Bronchial epithelial cell (primary cell): ENCODE results near the gene BTRC. TPM values are rescaled to one million over a fixed set of nuclear protein-coding genes. Genes with fewer than 3 reads are reported as not detected.
"Not testable (repeated sequence)": the region's sequence is repeated elsewhere in the genome, so short reads cannot be mapped to it uniquely, and the experiment has no call there.

ENCODE experiments used
- DNase-seq: peaks from one replicate; pipeline ENCODE4 v3.0.0-alpha.2; 2010; ENCODE audit warnings: low read depth
- FAIRE-seq: peaks from 2 replicates; lab custom pipeline; 2011; peaks lifted over from hg19 to GRCh38; lab: Jason Lieb, UNC
- H3K27me3 ChIP-seq: 2 replicates; pipeline ENCODE4 v1.5.1; 2011; ENCODE audit warnings: low read length; ENCODE audit not compliant: control insufficient read depth, insufficient read depth
- H3K36me3 ChIP-seq: 2 replicates; pipeline ENCODE4 v1.5.1; 2011; ENCODE audit warnings: low read length; ENCODE audit not compliant: control insufficient read depth, insufficient read depth
- H3K4me3 ChIP-seq: 2 replicates; pipeline ENCODE4 v1.5.1; 2011; ENCODE audit warnings: mild to moderate bottlenecking, low read depth, low read length, control low read depth
- CTCF ChIP-seq: IDR thresholded peaks from 2 replicates; pipeline ENCODE4 v1.5.1; 2011; ENCODE audit warnings: mild to moderate bottlenecking, moderate library complexity, low read length, control low read depth, inconsistent platforms; ENCODE audit not compliant: insufficient read depth, severe bottlenecking
- total RNA-seq: library from RNA; depleted of rRNA; stranded (reverse); fragments of >200 nt; gene quantifications from 2 replicates; pipeline ENCODE4 v1.2.1, GENCODE V29; 2014

BTRC gene
- total RNA-seq, 1 donor from 2014 or later, result 6.8 TPM

DNA sequence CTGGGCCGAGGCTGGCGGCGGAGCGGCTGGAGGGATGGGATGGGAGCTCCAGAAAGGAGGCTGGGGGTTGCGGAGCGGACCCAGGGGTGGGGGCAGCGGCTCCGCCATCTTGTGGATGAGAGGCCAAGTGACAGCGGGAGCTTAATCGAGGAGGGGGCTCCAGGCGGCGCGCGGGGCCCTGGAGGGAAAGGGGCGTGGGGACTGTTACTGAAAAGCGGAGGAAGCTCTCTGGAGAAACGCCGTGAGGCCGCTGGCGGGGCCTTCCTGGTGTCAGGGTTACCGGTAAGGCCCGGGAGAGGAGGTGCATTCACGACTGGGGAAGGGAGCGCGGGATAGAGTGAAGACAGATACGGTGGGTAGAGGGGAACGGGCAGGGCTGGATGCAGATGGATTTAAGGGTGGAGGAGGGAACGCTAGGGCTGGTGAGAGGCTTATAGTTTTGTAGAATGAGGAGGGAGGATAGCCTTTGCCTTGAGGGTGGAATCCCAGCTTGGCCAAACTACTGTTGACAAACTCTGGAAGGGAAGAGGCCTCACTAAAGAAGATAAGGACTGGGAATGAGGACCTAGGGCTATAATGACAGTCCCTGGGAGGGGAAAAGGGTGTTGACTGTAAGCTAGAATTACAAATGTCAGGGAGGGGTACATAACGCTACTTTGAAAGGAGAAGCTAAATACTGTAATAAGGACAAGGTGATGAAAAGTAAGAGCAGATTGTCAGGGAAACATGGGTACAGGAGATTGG, 535 bp downstream of the BTRC start:
- FAIRE-seq (no peak), DNase-seq (peak; percentile 30)
- no peak for TF ChIP-seq CTCF
- H3K4me3 ChIP-seq, result peak overlapping the region; percentile 70
- H3K36me3 ChIP-seq, result no peaks in the 10 kb centered on the region
- H3K27me3 ChIP-seq, result no peaks in the 10 kb centered on the region

DNA sequence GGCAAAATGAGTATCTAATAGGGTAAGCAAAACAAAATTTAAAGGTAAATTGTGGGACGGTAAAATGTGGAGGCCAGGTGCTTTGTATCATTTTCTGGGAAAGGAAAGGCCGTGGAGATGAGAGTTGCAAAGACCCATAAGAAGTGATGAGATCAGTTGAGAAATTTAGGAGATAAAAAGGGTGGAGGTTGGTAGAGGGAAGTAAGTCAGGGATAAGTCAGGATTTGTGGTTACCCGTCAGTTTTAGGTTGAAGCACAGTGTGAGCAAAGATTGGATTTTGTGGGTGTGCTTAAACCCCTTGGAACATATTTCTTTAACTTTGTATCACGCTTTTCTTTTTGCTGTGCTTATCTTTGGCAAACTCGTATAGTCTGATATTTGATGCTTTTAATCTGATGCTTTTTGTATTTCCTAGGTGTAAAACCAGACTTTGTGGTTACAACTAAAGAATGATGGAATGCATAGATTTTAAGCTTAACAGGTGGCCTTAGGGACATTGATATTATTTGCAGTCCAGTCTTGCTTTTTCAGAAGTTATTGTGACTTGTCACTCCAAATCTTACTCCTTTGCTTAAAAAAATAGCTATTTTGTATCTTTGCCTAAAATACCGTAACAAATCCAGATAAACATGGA, 1.2 kb downstream of the BTRC start:
- H3K36me3 ChIP-seq, result no peaks in the 10 kb centered on the region
- peak overlapping the region; percentile 70 for H3K4me3 ChIP-seq
- no peaks in the 10 kb centered on the region for H3K27me3 ChIP-seq
- FAIRE-seq (no peak), DNase-seq (no peak)
- no peak for TF ChIP-seq CTCF

DNA sequence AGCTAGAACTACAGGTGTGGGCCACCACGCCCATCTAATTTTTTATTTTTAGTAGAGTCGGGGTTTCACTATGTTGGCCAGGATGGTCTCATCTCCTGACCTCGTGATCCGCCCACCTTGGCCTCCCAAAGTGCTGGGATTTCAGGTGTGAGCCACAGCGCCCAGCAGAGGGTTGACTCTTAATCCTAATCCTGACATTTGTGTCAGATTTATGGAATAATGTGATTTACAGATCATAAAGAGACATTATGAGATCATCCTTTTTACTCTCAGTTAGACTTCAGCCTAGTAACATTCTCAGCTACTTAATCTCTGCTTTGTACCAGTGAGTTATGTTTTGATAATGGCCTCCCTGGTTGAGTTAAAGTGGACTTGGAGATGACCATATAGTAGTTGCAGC, 2.2 kb downstream of the BTRC start:
- FAIRE-seq, result no peak
- no peaks in the 10 kb centered on the region for H3K36me3 ChIP-seq
- H3K27me3 ChIP-seq, result no peaks in the 10 kb centered on the region
- no peak for TF ChIP-seq CTCF
- H3K4me3 ChIP-seq, result no peak overlapping the region
- DNase-seq, result no peak

DNA sequence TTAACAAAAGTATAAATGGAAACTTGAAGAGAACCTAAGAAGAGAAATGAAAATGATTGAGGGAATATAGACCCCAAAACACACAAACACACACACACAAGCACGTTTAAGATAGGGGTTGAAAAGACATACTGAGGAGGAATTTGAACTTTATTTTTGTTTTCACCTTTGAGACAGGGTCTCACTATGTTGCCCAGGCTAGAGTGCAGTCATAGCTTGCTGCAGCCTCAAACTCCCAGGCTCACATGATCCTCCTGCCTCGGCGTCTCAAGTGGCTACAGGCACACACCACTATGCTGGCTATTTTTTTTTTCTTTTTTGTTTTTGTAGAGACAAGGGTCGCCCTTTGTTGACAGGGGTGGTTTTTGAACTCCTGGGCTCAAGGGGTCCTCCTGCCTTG, 4.0 kb downstream of the BTRC start:
- Histone ChIP-seq H3K36me3 (no peaks in the 10 kb centered on the region), H3K4me3 (no peak overlapping the region), H3K27me3 (no peaks in the 10 kb centered on the region)
- no peak for TF ChIP-seq CTCF
- DNase-seq, result no peak
- FAIRE-seq, result no peak

- TF ChIP-seq CTCF, result no peak
- no peak overlapping the region for H3K4me3 ChIP-seq
- no peaks in the 10 kb centered on the region for H3K36me3 ChIP-seq
- DNase-seq, result peak; percentile 38
- no peak for FAIRE-seq
- H3K27me3 ChIP-seq, result no peaks in the 10 kb centered on the region
These were observed 4.8 kb downstream of the BTRC start for GRCh38 chr10:101358706-101359300.

DNA sequence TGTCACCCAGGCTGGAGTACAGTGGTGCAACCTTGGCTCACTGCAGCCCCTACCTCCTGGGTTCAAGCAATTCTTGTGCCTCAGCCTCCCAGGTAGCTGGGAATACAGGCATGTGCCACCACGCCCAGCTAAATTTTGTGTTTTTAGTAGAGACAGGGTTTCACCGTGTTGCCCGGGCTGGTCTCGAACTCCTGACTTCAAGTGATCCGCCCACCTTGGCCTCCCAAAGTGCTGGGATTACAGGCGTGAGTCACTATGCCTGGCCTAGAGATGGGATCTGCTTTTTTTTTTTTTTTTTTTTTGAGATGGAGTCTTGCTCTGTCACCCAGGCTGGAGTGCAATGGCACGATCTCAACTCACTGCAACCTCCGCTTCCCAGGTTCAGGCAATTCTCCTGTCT, 6.1 kb downstream of the BTRC start:
- not testable (repeated sequence) for H3K36me3 ChIP-seq, H3K4me3 ChIP-seq, DNase-seq, H3K27me3 ChIP-seq, FAIRE-seq

- DNase-seq, H3K36me3 ChIP-seq, FAIRE-seq, H3K4me3 ChIP-seq, H3K27me3 ChIP-seq: not testable (repeated sequence)
These were observed 6.9 kb downstream of the BTRC start for GRCh38 chr10:101360841-101361240.
